CD14-positive monocyte (primary cell): ENCODE data around the gene IMPA2. TPM values are rescaled to one million over a fixed set of nuclear protein-coding genes. Genes with fewer than 3 reads are reported as not detected.

Source experiments
- DNase-seq, 3 donors: peaks; one replicate each; pipeline ENCODE4 v3.0.0-alpha.2; 2011 to 2022
- H2AFZ ChIP-seq: 2 replicates; pipeline ENCODE4 v1.6.0; 2012; ENCODE audit warnings: mild to moderate bottlenecking, low read depth, low read length, inconsistent platforms; ENCODE audit not compliant: insufficient read depth, poor library complexity, severe bottlenecking
- H3K27ac ChIP-seq, 2 donors: 1 replicate in 1 of 2; 2 replicates in 1 of 2; pipeline ENCODE4 v1.5.1; 2012 to 2013; ENCODE audit warnings: low read length in 2 of 2, control low read depth in 1 of 2, inconsistent platforms in 1 of 2, low read depth in 1 of 2, mild to moderate bottlenecking in 1 of 2
- H3K27me3 ChIP-seq, 2 donors: one replicate each; pipeline versions ENCODE4 v1.6.0 to v1.6.1; 2011 to 2013; ENCODE audit warnings: low read length in 2 of 2; ENCODE audit not compliant: control insufficient read depth in 2 of 2, insufficient read depth in 2 of 2
- H3K36me3 ChIP-seq, 2 donors: replicated peaks in 1 of 2; 1 replicate in 1 of 2; 2 replicates in 1 of 2; pipeline versions ENCODE4 v1.5.1 to v1.6.1; 2012 to 2013; ENCODE audit warnings: low read length in 2 of 2, control low read depth in 1 of 2, inconsistent platforms in 1 of 2, mild to moderate bottlenecking in 1 of 2; ENCODE audit not compliant: insufficient read depth in 2 of 2, control insufficient read depth in 1 of 2
- H3K4me1 ChIP-seq, 2 donors: 1 replicate in 1 of 2; 2 replicates in 1 of 2; pipeline versions ENCODE4 v1.5.1 to v1.6.1; 2012 to 2013; ENCODE audit warnings: low read length in 2 of 2, control low read depth in 1 of 2, inconsistent platforms in 1 of 2, mild to moderate bottlenecking in 1 of 2, moderate library complexity in 1 of 2; ENCODE audit not compliant: insufficient read depth in 2 of 2, control insufficient read depth in 1 of 2
- H3K4me2 ChIP-seq: replicated peaks from 2 replicates; pipeline ENCODE3; 2012; ENCODE audit warnings: low read length, moderate library complexity, mild to moderate bottlenecking; ENCODE audit not compliant: poor library complexity, severe bottlenecking; ENCODE audit errors: extremely low read depth
- H3K4me3 ChIP-seq, 3 experiments: fragments of 200-600 bp in 1 of 3; sonication (generic) in 1 of 3; replicated peaks in 1 of 3; 1 replicate in 2 of 3; 2 replicates in 1 of 3; pipeline ENCODE4 v1.5.1; 2011 to 2013; ENCODE audit warnings: low read length in 3 of 3, mild to moderate bottlenecking in 3 of 3, control low read depth in 2 of 3, low read depth in 2 of 3, inconsistent platforms in 1 of 3, moderate library complexity in 1 of 3
- H3K79me2 ChIP-seq: 2 replicates; pipeline ENCODE4 v1.6.0; 2012; ENCODE audit warnings: mild to moderate bottlenecking, control low read depth, inconsistent platforms, low read length, moderate library complexity; ENCODE audit not compliant: insufficient read depth
- H3K9ac ChIP-seq: 2 replicates; pipeline ENCODE4 v1.6.0; 2017; ENCODE audit warnings: low read length, mild to moderate bottlenecking; ENCODE audit not compliant: insufficient read depth, poor library complexity, severe bottlenecking
- H3K9me3 ChIP-seq, 2 donors: replicated peaks in 1 of 2; 1 replicate in 1 of 2; 2 replicates in 1 of 2; pipeline versions ENCODE4 v1.5.1 to v1.6.1; 2012 to 2013; ENCODE audit warnings: low read length in 2 of 2, control low read depth in 1 of 2; ENCODE audit not compliant: control insufficient read depth in 1 of 2, insufficient read depth in 1 of 2
- H4K20me1 ChIP-seq: 2 replicates; pipeline ENCODE4 v1.6.0; 2012; ENCODE audit warnings: mild to moderate bottlenecking, low read length, control low read depth, moderate library complexity; ENCODE audit not compliant: insufficient read depth
- H3K27ac Mint-ChIP-seq, 7 donors: one replicate each; pipeline ENCODE4 v1.8.0; 2020; ENCODE audit warnings: mild to moderate bottlenecking in 7 of 7, mixed read lengths in 7 of 7, moderate library complexity in 6 of 7, inconsistent platforms in 2 of 7
- H3K27me3 Mint-ChIP-seq, 3 donors: one replicate each; pipeline ENCODE4 v1.8.0; 2021 to 2022; ENCODE audit warnings: low read depth in 3 of 3, mild to moderate bottlenecking in 3 of 3, mixed read lengths in 3 of 3, moderate library complexity in 3 of 3, inconsistent platforms in 1 of 3
- H3K36me3 Mint-ChIP-seq, 2 donors: one replicate each; pipeline ENCODE4 v1.8.0; 2020; ENCODE audit warnings: mixed read lengths in 2 of 2, inconsistent platforms in 1 of 2, mild to moderate bottlenecking in 1 of 2
- H3K4me1 Mint-ChIP-seq: one replicate; pipeline ENCODE4 v1.8.0; 2020; ENCODE audit warnings: mild to moderate bottlenecking, mixed read lengths
- H3K4me3 Mint-ChIP-seq, 2 donors: one replicate each; pipeline ENCODE4 v1.8.0; 2020; ENCODE audit warnings: mild to moderate bottlenecking in 2 of 2, mixed read lengths in 2 of 2, moderate library complexity in 1 of 2
- H3K9me3 Mint-ChIP-seq, 7 donors: one replicate each; pipeline ENCODE4 v1.8.0; 2020 to 2022; ENCODE audit warnings: mixed read lengths in 7 of 7, mild to moderate bottlenecking in 6 of 7, moderate library complexity in 6 of 7, inconsistent platforms in 2 of 7
- WGBS: methylation state at CpG from one replicate; pipeline ENCODE4 v1.1.5; 2013; ENCODE audit warnings: missing lambda C conversion rate; ENCODE audit not compliant: insufficient coverage; 5-methylcytosine and 5-hydroxymethylcytosine counted together
- intact Hi-C, 2 donors: fragments of 100-400 bp; cut with micrococcal nuclease; formaldehyde crosslinking; loops; one replicate each; pipeline versions ENCODE4 v1.15.0 to v1.15.1; 2023
- polyA plus RNA-seq, 3 donors: library from polyadenylated mRNA; depleted of rRNA in 1 of 3; unstranded in 2 of 3; stranded (reverse) in 1 of 3; fragments of 300-500 nt in 2 of 3; fragments of >200 nt in 1 of 3; fragmentation: Illumina TruSeq in 2 of 3; gene quantifications; 1 replicate in 2 of 3; 2 replicates in 1 of 3; pipeline ENCODE4 v1.2.3, GENCODE V29; 2012 to 2021
- TF ChIP-seq, protein P1 (sequence below): fragments of 200-600 bp; IDR thresholded peaks from one replicate; pipeline ENCODE4 v1.8.0; 2022; ENCODE audit warnings: antibody characterized with exemption, mild to moderate bottlenecking

The IMPA2 gene
- polyA plus RNA-seq, 3 donors = 97.4 to 186 (median 145) TPM

DNA sequence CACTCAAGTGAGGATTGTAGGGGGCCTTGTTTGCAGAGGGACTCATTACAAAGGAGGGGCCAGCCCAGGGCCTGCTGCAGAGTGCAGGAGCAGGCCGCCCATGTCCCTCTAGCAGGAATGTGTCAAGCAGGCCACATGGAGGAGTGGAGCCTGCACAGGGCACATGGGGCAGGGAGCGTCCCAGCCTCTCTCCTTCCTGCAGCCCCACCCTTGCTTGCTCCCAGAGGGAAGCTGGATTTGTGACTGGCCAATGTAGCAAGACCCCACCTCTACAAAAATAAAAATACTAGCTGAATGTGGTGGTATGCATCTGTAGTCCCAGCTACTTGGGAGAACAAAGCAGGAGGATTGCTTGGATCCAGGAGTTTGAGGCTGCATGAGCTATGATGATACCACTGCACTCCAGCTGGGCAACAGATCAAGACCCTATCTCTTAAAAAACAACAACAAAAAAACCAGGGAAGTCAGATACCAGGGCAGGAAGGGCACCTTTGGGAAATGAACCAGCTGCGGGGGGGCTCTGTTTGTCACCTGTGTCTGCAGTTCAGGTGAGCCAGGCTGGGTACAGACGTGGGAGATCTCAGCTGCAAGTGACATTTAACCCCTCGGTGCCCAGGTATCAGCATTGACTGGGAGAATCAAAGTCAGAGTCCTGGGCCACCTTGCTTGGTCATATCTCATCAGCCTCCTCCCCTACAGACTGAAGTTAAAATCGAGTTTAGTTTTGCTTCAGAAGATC lies 27.7 kb downstream of the IMPA2 start:
- H3K27me3 ChIP-seq = no peaks in the 10 kb centered on the region
- Mint-ChIP-seq H3K4me3 (no peak overlapping the region), H3K4me1 (no peaks in the 10 kb centered on the region), H3K27me3 (no peaks in the 10 kb centered on the region), H3K27ac (no peak overlapping the region), H3K36me3 (peaks cover 81 to 100% of the 10 kb centered on the region in 2 donors), H3K9me3 (no peaks in the 10 kb centered on the region)
- peaks cover 92 to 100% of the 10 kb centered on the region in 2 donors for H3K36me3 ChIP-seq
- WGBS = 92% methylated on average over 5 of the region's 6 CpGs
- peaks cover 48% of the 10 kb centered on the region for H4K20me1 ChIP-seq
- no peak for DNase-seq
- TF ChIP-seq, protein P1, sequence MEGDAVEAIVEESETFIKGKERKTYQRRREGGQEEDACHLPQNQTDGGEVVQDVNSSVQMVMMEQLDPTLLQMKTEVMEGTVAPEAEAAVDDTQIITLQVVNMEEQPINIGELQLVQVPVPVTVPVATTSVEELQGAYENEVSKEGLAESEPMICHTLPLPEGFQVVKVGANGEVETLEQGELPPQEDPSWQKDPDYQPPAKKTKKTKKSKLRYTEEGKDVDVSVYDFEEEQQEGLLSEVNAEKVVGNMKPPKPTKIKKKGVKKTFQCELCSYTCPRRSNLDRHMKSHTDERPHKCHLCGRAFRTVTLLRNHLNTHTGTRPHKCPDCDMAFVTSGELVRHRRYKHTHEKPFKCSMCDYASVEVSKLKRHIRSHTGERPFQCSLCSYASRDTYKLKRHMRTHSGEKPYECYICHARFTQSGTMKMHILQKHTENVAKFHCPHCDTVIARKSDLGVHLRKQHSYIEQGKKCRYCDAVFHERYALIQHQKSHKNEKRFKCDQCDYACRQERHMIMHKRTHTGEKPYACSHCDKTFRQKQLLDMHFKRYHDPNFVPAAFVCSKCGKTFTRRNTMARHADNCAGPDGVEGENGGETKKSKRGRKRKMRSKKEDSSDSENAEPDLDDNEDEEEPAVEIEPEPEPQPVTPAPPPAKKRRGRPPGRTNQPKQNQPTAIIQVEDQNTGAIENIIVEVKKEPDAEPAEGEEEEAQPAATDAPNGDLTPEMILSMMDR = no peak
- no peak overlapping the region for H3K4me2 ChIP-seq
- H3K4me3 ChIP-seq = no peak overlapping the region
- no peak overlapping the region for H2AFZ ChIP-seq
- no peak overlapping the region for H3K27ac ChIP-seq
- no peak overlapping the region for H3K9ac ChIP-seq
- no peaks in the 10 kb centered on the region for H3K9me3 ChIP-seq
- intact Hi-C loops = no loop called here
- peaks cover 26% of the 10 kb centered on the region for H3K79me2 ChIP-seq
- no peaks in the 10 kb centered on the region for H3K4me1 ChIP-seq

DNA sequence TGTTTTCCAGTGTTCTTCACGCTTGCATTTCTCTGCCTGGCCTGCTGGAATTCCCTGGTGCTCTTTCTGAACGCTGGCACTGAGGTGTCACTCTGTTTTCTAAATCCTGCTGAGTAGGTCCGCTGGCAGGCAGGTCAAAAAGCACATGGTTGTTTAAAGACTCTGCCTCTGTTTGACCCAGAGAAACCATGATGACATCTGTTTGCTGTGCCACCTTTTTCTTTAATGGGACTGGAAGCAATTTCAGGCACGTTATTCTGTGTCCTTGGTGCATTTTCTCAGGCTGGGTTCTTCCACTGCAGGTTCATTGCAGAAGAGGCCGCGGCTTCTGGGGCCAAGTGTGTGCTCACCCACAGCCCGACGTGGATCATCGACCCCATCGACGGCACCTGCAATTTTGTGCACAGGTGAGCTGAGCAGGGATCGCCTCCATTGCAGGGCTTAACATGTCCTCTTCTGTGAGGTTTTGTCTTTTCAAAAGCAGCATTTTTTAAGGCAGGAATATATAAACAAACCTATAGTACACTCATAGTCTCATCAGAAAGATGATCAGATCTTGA lies 28.4 kb downstream of the IMPA2 start:
- H3K4me2 ChIP-seq = no peak overlapping the region
- no peak overlapping the region for H3K4me3 ChIP-seq
- 97% methylated on average over 6 of the region's 12 CpGs for WGBS
- peaks cover 95 to 100% of the 10 kb centered on the region in 2 donors for H3K36me3 ChIP-seq
- peaks cover 24% of the 10 kb centered on the region for H3K79me2 ChIP-seq
- H3K27ac Mint-ChIP-seq = peak overlapping the region in 1 of 7 donors; percentile 14
- no peaks in the 10 kb centered on the region for H3K27me3 ChIP-seq
- H3K27me3 Mint-ChIP-seq = no peaks in the 10 kb centered on the region
- TF ChIP-seq, protein P1 = no peak
- no peak overlapping the region for H2AFZ ChIP-seq
- no peaks in the 10 kb centered on the region for H3K4me1 ChIP-seq
- H3K4me1 Mint-ChIP-seq = no peaks in the 10 kb centered on the region
- no peaks in the 10 kb centered on the region for H3K9me3 Mint-ChIP-seq
- H3K36me3 Mint-ChIP-seq = peaks cover 82 to 100% of the 10 kb centered on the region in 2 donors
- H3K9ac ChIP-seq = no peak overlapping the region
- no peak for DNase-seq
- no peak overlapping the region for H3K27ac ChIP-seq
- H3K9me3 ChIP-seq = no peaks in the 10 kb centered on the region
- no peak overlapping the region for H3K4me3 Mint-ChIP-seq
- H4K20me1 ChIP-seq = peaks cover 42% of the 10 kb centered on the region
- intact Hi-C loops = no loop called here
